MG63 (cell line): ENCODE results near the gene PTPRF. TPM values are rescaled to one million over a fixed set of nuclear protein-coding genes. Genes with fewer than 3 reads are reported as not detected.
A peak's percentile ranks its signal among the peaks of the same experiment; 100 is the strongest.

Experiments
- DNase-seq: peaks from one replicate; pipeline ENCODE4 v3.0.0-alpha.2; 2020
- H3K27me3 ChIP-seq: fragments of 250-450 bp; sonication (Bioruptor Pico); 2 replicates; pipeline ENCODE4 v1.5.1; 2020; ENCODE audit warnings: mild to moderate bottlenecking, moderate library complexity
- H3K36me3 ChIP-seq: fragments of 250-450 bp; sonication (Bioruptor Pico); 2 replicates; pipeline ENCODE4 v1.5.1; 2020; ENCODE audit warnings: mild to moderate bottlenecking, moderate library complexity
- H3K4me3 ChIP-seq: fragments of 250-450 bp; sonication (Bioruptor Pico); 2 replicates; pipeline ENCODE4 v1.5.1; 2020; ENCODE audit warnings: mild to moderate bottlenecking, moderate library complexity
- H3K9me3 ChIP-seq: fragments of 250-450 bp; sonication (Bioruptor Pico); 2 replicates; pipeline ENCODE4 v1.5.1; 2020; ENCODE audit warnings: mild to moderate bottlenecking, moderate library complexity
- total RNA-seq: library from RNA; depleted of rRNA; stranded (reverse); fragments of >200 nt; shearing (Covaris generic); gene quantifications from 2 replicates; pipeline ENCODE4 v1.2.3, GENCODE V29; 2014; ENCODE audit warnings: low replicate concordance

Gene PTPRF
- total RNA-seq, 1 experiment from 2014 or later, result 33.0 TPM

- Histone ChIP-seq H3K4me3 (no peak overlapping the region), H3K9me3 (no peaks in the 10 kb centered on the region), H3K36me3 (no peaks in the 10 kb centered on the region), H3K27me3 (no peaks in the 10 kb centered on the region)
- DNase-seq, result no peak
Observed at GRCh38 chr1:43509740-43510375, 20.8 kb upstream of the PTPRF start.

DNA sequence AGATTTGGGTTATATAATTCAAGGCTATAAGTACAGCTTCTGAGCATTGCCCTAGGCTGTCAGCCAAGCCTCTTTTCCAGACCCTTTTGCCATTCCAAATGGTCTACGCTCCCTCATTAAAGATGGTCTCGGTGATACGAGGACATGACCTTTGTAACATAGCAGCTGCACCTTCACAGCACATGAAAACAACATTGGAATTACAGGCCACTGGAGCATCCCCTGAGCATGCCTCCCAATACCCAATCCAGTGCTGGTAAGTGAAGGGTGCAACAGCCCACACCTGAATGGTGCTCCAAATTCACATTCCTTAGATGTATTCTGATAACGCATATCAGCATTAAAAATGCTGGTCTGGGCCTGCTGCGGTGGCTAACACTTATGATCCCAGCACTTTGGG, 20.1 kb upstream of the PTPRF start:
- DNase-seq, result no peak
- Histone ChIP-seq H3K36me3 (no peaks in the 10 kb centered on the region), H3K4me3 (no peak overlapping the region), H3K27me3 (no peaks in the 10 kb centered on the region), H3K9me3 (no peaks in the 10 kb centered on the region)

DNA sequence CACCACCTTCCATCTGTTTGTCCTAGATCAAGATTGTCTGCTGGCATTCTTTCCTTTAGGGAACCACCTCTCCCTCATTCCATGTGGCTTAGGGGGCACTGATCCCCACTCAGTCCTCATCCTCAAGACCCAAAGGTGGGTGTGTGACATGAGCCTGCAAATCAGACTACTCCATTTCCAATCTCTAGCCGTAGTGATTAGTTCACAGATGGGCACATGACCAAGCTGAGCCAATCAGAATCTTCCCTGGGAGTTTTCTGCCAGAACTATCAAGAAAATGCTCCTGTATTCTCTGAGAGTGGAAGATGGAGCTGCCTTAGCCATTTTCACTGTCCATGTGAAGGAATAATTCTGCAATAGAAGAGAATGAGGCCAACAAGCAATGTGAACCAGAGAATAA, 19.3 kb upstream of the PTPRF start:
- Histone ChIP-seq H3K9me3 (no peaks in the 10 kb centered on the region), H3K36me3 (no peaks in the 10 kb centered on the region), H3K4me3 (no peak overlapping the region), H3K27me3 (no peaks in the 10 kb centered on the region)
- DNase-seq, result no peak

DNA sequence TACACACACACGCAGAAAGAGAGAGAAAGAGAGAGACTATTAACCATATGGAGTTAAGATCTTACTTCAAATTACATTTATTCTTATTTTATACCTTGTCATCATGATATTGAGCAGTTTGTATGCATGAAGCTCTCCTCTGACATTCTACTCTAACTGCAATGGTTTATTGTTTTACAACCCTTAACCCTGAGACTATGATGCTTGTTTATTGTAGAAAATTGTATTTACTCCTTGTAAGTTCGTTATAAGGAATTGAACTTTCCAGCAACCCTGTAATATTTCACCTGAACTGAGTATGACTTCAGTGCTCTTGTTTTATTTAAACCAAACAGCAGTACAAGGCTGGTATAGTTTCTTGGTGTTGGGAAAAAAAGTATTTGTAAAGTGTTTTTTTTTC, 18.6 kb upstream of the PTPRF start:
- H3K27me3 ChIP-seq, result no peaks in the 10 kb centered on the region
- no peaks in the 10 kb centered on the region for H3K9me3 ChIP-seq
- H3K36me3 ChIP-seq, result no peaks in the 10 kb centered on the region
- no peak for DNase-seq
- no peak overlapping the region for H3K4me3 ChIP-seq

- Histone ChIP-seq H3K27me3 (no peaks in the 10 kb centered on the region), H3K36me3 (no peaks in the 10 kb centered on the region), H3K9me3 (no peaks in the 10 kb centered on the region), H3K4me3 (no peak overlapping the region)
- no peak for DNase-seq
Observed at GRCh38 chr1:43512681-43513080, 18.0 kb upstream of the PTPRF start.

- H3K4me3 ChIP-seq, result no peak overlapping the region
- no peaks in the 10 kb centered on the region for H3K36me3 ChIP-seq
- H3K9me3 ChIP-seq, result no peaks in the 10 kb centered on the region
- no peaks in the 10 kb centered on the region for H3K27me3 ChIP-seq
- no peak for DNase-seq
Observed at GRCh38 chr1:43513471-43514173, 17.1 kb upstream of the PTPRF start.

DNA sequence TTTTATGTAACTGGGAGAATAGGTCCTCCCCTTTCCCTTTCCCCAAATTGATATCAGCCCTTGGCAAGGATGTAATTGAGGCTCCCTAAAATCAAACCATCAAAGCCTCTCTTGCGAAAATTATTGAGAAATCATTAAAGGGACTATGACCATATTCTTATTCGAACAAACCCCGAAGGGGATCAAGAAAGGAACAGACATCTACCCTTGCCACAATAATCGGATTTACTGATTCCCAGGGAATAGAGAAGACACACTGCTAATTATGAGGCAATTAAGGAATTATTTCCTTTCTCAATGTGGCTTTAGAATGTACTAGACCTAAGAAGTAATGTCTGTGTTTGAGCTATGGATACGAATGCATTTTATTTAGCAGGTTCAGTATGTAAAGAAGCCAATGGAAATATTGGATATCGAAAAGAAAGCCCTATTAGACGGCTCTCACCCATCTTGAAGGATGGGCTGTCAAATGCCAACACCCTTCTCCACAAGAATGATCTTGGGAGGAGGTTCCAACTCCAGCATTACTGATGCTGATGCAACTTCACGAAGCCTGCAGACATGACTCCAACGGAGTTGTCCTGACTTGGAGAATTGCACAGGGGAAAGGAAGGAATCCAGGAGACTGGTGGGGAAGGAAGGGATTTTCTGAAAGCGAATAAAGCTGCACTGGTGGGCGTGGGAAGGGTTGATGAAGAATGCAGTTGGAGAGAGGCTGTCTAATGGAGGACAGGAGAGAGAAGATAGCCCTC, 11.6 kb upstream of the PTPRF start:
- DNase-seq, result no peak
- Histone ChIP-seq H3K9me3 (no peaks in the 10 kb centered on the region), H3K27me3 (no peaks in the 10 kb centered on the region), H3K36me3 (no peaks in the 10 kb centered on the region), H3K4me3 (no peak overlapping the region)

GRCh38 chr1:43520100-43520778, 10.4 kb upstream of the PTPRF start:
- H3K4me3 ChIP-seq, result no peak overlapping the region
- no peak for DNase-seq
- H3K9me3 ChIP-seq, result no peaks in the 10 kb centered on the region
- H3K27me3 ChIP-seq, result no peaks in the 10 kb centered on the region
- no peaks in the 10 kb centered on the region for H3K36me3 ChIP-seq

GRCh38 chr1:43521078-43521477, 9.6 kb upstream of the PTPRF start:
- DNase-seq, result no peak
- Histone ChIP-seq H3K9me3 (no peaks in the 10 kb centered on the region), H3K27me3 (no peaks in the 10 kb centered on the region), H3K4me3 (no peak overlapping the region), H3K36me3 (no peaks in the 10 kb centered on the region)

- no peak overlapping the region for H3K4me3 ChIP-seq
- no peak for DNase-seq
- no peaks in the 10 kb centered on the region for H3K27me3 ChIP-seq
- no peaks in the 10 kb centered on the region for H3K36me3 ChIP-seq
- H3K9me3 ChIP-seq, result no peaks in the 10 kb centered on the region
Observed at GRCh38 chr1:43521756-43522155, 8.9 kb upstream of the PTPRF start.

- Histone ChIP-seq H3K36me3 (no peaks in the 10 kb centered on the region), H3K4me3 (no peak overlapping the region), H3K9me3 (no peaks in the 10 kb centered on the region), H3K27me3 (no peaks in the 10 kb centered on the region)
- no peak for DNase-seq
Observed at GRCh38 chr1:43522431-43522775, 8.3 kb upstream of the PTPRF start.

- DNase-seq, result peak; percentile 67
- Histone ChIP-seq H3K27me3 (no peaks in the 10 kb centered on the region), H3K36me3 (no peaks in the 10 kb centered on the region), H3K4me3 (no peak overlapping the region), H3K9me3 (no peaks in the 10 kb centered on the region)
Observed at GRCh38 chr1:43522776-43523480, 7.8 kb upstream of the PTPRF start.

DNA sequence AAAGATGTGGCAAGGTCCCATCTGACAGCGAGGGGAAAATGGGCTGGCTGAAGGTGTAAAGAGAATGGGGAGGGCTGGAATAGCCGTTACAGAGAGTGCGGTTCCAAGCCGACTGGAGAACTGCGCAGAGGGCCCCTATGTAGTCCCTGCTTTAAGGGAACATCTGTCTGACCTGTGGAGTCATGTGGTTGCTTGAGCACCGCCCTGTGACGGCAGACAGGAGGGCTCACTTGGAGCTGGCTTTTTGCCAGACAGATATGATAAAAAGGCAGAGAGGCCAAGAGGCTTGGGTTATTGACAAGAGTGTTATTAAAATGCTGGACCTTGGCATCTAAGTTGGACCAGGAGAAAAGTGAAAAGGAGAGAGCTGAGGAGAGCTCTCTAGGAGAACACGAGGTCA, 5.9 kb upstream of the PTPRF start:
- no peaks in the 10 kb centered on the region for H3K9me3 ChIP-seq

GRCh38 chr1:43526002-43526401, 4.7 kb upstream of the PTPRF start:
- DNase-seq, result peak; percentile 73
- H3K36me3 ChIP-seq, result no peaks in the 10 kb centered on the region
- no peak overlapping the region for H3K4me3 ChIP-seq
- no peaks in the 10 kb centered on the region for H3K27me3 ChIP-seq
- H3K9me3 ChIP-seq, result no peaks in the 10 kb centered on the region

More for the DNA sequence above, 5.9 kb upstream of the PTPRF start:
- no peaks in the 10 kb centered on the region for H3K27me3 ChIP-seq
- DNase-seq, result no peak
- H3K4me3 ChIP-seq, result no peak overlapping the region
- no peaks in the 10 kb centered on the region for H3K36me3 ChIP-seq

DNA sequence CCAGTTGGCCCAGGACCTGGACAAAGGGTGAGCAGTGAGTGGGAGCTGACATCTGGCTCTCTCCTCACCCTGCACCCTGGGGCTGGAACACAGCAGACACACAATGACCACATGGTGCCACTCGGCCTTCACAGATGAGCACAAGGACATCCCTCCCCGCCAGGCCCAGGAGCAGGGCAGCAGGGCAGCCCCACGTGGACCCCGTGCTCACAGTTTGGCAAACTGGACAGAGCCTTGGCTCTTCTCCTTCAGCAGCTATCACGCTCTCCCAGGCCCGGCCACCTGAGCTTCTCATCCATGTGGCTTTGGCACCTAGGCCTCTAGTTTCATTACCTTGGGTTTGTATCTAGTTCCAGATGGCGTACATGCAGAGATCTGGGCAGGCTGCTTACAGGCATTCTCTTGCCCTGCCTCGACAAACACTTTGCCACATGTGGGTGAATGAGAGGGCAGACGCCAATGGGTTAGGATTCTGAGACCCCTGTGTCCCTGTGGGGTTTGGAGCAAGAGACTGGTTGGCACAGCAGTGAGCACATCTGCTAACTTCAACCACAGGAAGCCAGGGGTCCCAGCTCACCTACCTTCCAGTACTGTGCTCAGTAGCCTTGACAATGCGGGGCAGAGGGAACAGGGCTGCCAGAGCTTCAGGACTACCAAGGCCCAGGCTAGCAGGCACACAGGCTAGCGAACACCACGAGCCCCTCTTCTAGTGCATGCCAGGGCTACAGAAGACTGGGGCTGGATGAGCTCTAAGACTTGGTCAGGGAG, 3.4 kb upstream of the PTPRF start:
- Histone ChIP-seq H3K36me3 (no peaks in the 10 kb centered on the region), H3K27me3 (no peaks in the 10 kb centered on the region), H3K4me3 (no peak overlapping the region), H3K9me3 (no peaks in the 10 kb centered on the region)
- DNase-seq, result no peak

- H3K4me3 ChIP-seq, result no peak overlapping the region
- H3K9me3 ChIP-seq, result no peaks in the 10 kb centered on the region
- H3K36me3 ChIP-seq, result no peaks in the 10 kb centered on the region
- no peaks in the 10 kb centered on the region for H3K27me3 ChIP-seq
- DNase-seq, result peak; percentile 64
Observed at GRCh38 chr1:43529206-43529731, 1.4 kb upstream of the PTPRF start.
